ENCODE results near the gene CRTC1. TPM values are rescaled to one million over a fixed set of nuclear protein-coding genes. Genes with fewer than 3 reads are reported as not detected.

The CRTC1 gene
- total and polyA plus RNA-seq, 2 of the 13 experiments (the other 11 are each of a cell fraction or from before 2014, with no cell fraction given) = 2.0 to 2.7 TPM

DNA sequence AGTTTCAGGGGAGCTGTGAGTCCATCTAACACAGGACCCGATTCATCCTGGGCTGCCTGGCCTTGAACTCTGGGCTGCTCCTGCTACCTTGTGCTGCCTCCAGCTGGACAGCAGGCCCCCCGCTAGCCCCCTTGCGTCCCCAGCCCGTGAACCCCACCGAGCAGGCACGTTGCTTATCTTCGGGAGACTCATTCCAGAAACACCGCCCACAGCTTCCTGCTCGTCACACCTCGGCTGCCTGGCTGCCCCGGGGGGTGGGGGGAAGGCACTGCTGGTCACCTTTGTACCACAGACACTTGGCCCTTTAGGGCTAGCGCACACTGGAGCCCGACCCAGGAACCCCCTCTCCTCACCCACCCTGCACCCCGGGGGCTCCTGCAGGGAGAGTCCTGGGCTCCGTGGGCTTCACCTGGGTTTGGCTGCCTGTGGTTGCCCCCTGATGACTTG is 48.1 kb downstream of the CRTC1 start (continued):
- TF ChIP-seq CREBL2 (CRISPR knock-in tag; IDR thresholded peaks at IDR 0.05; ENCODE audit: borderline replicate concordance) (no peak), SP4 (CRISPR knock-in tag; IDR thresholded peaks at IDR 0.05) (peak; percentile 15; the same call in 1 of the 2 replicates), THAP11 (CRISPR knock-in tag; IDR thresholded peaks at IDR 0.05) (0 out of 2 replicates have a peak, but pooled peaks have one; percentile 14), ATRX (CRISPR knock-in tag; IDR thresholded peaks at IDR 0.05; ENCODE audit: borderline replicate concordance) (no peak), MXI1 (IDR thresholded peaks at IDR 0.05; ENCODE audit: borderline replicate concordance, low read depth, low read length) (no peak), SIX1 (CRISPR knock-in tag; IDR thresholded peaks at IDR 0.05; ENCODE audit: borderline replicate concordance) (no peak), ZGPAT (CRISPR knock-in tag; IDR thresholded peaks at IDR 0.05) (no peak), NBN (conservative IDR thresholded peaks at IDR 0.05) (no peak), NCOA5 (CRISPR knock-in tag; IDR thresholded peaks at IDR 0.05) (no peak), KLF13 (CRISPR knock-in tag; IDR thresholded peaks at IDR 0.05) (no peak), ZC3H13 (CRISPR knock-in tag; IDR thresholded peaks at IDR 0.05) (no peak), ZNF10 (CRISPR knock-in tag; IDR thresholded peaks at IDR 0.05; ENCODE audit: borderline replicate concordance, low read depth) (no peak), NFIC (IDR thresholded peaks at IDR 0.05; ENCODE audit: low read length) (no peak), ZNF607 (CRISPR knock-in tag; IDR thresholded peaks at IDR 0.05; ENCODE audit: borderline replicate concordance) (peak; percentile 64; the same call in 1 of the 2 replicates), ZNF619 (CRISPR knock-in tag; IDR thresholded peaks at IDR 0.05) (no peak), ZNF790 (CRISPR knock-in tag; IDR thresholded peaks at IDR 0.05; ENCODE audit: borderline replicate concordance) (no peak; the same call in 1 of the 2 replicates), ZC3H4 (CRISPR knock-in tag; IDR thresholded peaks at IDR 0.05; ENCODE audit: borderline replicate concordance) (no peak), NFYC (CRISPR knock-in tag; IDR thresholded peaks at IDR 0.05) (no peak), TEAD3 (CRISPR knock-in tag; optimal IDR thresholded peaks at IDR 0.05; ENCODE audit: borderline replicate concordance) (peak; percentile 58), GATAD2A (CRISPR knock-in tag; IDR thresholded peaks at IDR 0.05) (peak; percentile 72; the same call in 1 of the 2 replicates), TFE3 (CRISPR knock-in tag; IDR thresholded peaks at IDR 0.05) (no peak), ATF4 (CRISPR knock-in tag; IDR thresholded peaks at IDR 0.05) (no peak), ZNF552 (CRISPR knock-in tag; IDR thresholded peaks at IDR 0.05; ENCODE audit: borderline replicate concordance) (no peak), SP5 (CRISPR knock-in tag; IDR thresholded peaks at IDR 0.05; ENCODE audit: borderline replicate concordance, low read depth) (peak; percentile 58; the same call in 1 of the 2 replicates), MIER3 (CRISPR knock-in tag; IDR thresholded peaks at IDR 0.05; ENCODE audit: borderline replicate concordance) (peak; percentile 25; the same call in 1 of the 2 replicates)
- TF ChIP-seq, protein P1, sequence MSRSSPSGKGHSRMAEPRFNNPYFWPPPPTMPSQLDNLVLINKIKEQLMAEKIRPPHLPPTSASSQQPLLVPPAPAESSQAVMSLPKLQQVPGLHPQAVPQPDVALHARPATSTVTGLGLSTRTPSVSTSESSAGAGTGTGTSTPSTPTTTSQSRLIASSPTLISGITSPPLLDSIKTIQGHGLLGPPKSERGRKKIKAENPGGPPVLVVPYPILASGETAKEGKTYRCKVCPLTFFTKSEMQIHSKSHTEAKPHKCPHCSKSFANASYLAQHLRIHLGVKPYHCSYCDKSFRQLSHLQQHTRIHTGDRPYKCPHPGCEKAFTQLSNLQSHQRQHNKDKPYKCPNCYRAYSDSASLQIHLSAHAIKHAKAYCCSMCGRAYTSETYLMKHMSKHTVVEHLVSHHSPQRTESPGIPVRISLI (CRISPR knock-in tag; IDR thresholded peaks at IDR 0.05; ENCODE audit: borderline replicate concordance) = peak; percentile 36; the same call in 1 of the 2 replicates
- TF ChIP-seq, protein P2, sequence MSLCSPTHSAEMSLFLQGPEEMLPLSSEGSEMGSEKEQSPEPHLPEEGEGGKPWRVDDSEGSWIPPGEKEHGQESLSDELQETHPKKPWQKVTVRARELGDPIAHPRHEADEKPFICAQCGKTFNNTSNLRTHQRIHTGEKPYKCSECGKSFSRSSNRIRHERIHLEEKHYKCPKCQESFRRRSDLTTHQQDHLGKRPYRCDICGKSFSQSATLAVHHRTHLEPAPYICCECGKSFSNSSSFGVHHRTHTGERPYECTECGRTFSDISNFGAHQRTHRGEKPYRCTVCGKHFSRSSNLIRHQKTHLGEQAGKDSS (CRISPR knock-in tag; IDR thresholded peaks at IDR 0.05; ENCODE audit: borderline replicate concordance, low read depth) = peak; percentile 77; the same call in 1 of the 2 replicates

All from HepG2 (cell line).